ENCODE measurements around the gene GALK2. TPM values are rescaled to one million over a fixed set of nuclear protein-coding genes. Genes with fewer than 3 reads are reported as not detected.

The GALK2 gene
- total RNA-seq, 1 experiment from 2014 or later = 35.0 TPM

DNA sequence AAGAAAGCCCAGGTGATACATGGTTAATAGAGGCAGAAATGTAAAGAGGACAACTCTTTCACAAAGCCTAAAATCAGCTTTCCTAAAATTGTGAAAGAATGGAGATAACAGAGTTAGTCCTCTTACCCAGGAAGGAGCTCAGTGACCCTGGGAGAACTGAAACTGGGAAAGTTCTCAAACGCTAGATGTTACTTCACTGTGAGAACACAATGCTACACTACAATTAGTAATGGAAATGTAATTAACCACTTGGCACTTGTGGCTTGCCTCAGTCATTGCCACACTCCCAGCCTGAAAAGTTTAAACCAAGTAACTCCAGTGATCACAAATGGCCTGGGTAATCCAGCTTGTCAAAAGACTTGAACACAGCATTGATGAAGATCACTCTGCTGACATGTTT is 150.3 kb downstream of the GALK2 start:
- Histone ChIP-seq H3K9me3 (ENCODE audit: control insufficient read depth, insufficient read depth, low read depth, low read length) (no peaks in the 10 kb centered on the region), H3K4me3 (ENCODE audit: low read depth in 2 of 2, low read length in 2 of 2) (no peak overlapping the region), H3K36me3 (ENCODE audit: control insufficient read depth, insufficient read depth, low read length) (no peaks in the 10 kb centered on the region; the same call in 1 of the 2 replicates), H3K4me1 (ENCODE audit: control insufficient read depth, insufficient read depth, low read length) (peaks cover under 1% of the 10 kb centered on the region; the same call in 1 of the 2 replicates), H3K27ac (ENCODE audit: low read length) (no peak overlapping the region), H3K27me3 (ENCODE audit: control insufficient read depth, insufficient read depth, low read length) (no peaks in the 10 kb centered on the region)
- in situ Hi-C loops (cut with HindIII; ENCODE audit: low pct_unique_long_range_greater_than_20kb, low sequenced_read_pairs) = no loop called here
- intact Hi-C loops (cut with micrococcal nuclease; ENCODE audit: unreplicated experiment) = no loop called here
- DNase-seq (ENCODE audit: low read depth, low spot score) (no peak), ATAC-seq (no peak)
- ChIA-PET CTCF (no interaction called here), POLR2A (no interaction called here)
- no TSS peak for BruUV-seq (replicated peaks)
- TF ChIP-seq SIN3A (IDR thresholded peaks at IDR 0.05; ENCODE audit: borderline replicate concordance, insufficient read depth, low read depth, low read length) = no peak
- no peak for TF ChIP-seq TCF7L2 (IDR thresholded peaks at IDR 0.05; ENCODE audit: low read depth, low read length)
- TF ChIP-seq POLR2AphosphoS5 (IDR thresholded peaks at IDR 0.05; ENCODE audit: low read depth, low read length) = no peak
- TF ChIP-seq, protein P1, sequence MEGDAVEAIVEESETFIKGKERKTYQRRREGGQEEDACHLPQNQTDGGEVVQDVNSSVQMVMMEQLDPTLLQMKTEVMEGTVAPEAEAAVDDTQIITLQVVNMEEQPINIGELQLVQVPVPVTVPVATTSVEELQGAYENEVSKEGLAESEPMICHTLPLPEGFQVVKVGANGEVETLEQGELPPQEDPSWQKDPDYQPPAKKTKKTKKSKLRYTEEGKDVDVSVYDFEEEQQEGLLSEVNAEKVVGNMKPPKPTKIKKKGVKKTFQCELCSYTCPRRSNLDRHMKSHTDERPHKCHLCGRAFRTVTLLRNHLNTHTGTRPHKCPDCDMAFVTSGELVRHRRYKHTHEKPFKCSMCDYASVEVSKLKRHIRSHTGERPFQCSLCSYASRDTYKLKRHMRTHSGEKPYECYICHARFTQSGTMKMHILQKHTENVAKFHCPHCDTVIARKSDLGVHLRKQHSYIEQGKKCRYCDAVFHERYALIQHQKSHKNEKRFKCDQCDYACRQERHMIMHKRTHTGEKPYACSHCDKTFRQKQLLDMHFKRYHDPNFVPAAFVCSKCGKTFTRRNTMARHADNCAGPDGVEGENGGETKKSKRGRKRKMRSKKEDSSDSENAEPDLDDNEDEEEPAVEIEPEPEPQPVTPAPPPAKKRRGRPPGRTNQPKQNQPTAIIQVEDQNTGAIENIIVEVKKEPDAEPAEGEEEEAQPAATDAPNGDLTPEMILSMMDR (IDR thresholded peaks at IDR 0.05) = no peak
- TF ChIP-seq, protein P2, sequence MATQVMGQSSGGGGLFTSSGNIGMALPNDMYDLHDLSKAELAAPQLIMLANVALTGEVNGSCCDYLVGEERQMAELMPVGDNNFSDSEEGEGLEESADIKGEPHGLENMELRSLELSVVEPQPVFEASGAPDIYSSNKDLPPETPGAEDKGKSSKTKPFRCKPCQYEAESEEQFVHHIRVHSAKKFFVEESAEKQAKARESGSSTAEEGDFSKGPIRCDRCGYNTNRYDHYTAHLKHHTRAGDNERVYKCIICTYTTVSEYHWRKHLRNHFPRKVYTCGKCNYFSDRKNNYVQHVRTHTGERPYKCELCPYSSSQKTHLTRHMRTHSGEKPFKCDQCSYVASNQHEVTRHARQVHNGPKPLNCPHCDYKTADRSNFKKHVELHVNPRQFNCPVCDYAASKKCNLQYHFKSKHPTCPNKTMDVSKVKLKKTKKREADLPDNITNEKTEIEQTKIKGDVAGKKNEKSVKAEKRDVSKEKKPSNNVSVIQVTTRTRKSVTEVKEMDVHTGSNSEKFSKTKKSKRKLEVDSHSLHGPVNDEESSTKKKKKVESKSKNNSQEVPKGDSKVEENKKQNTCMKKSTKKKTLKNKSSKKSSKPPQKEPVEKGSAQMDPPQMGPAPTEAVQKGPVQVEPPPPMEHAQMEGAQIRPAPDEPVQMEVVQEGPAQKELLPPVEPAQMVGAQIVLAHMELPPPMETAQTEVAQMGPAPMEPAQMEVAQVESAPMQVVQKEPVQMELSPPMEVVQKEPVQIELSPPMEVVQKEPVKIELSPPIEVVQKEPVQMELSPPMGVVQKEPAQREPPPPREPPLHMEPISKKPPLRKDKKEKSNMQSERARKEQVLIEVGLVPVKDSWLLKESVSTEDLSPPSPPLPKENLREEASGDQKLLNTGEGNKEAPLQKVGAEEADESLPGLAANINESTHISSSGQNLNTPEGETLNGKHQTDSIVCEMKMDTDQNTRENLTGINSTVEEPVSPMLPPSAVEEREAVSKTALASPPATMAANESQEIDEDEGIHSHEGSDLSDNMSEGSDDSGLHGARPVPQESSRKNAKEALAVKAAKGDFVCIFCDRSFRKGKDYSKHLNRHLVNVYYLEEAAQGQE (IDR thresholded peaks at IDR 0.05; ENCODE audit: insufficient read depth in 1 of 2, low read depth in 2 of 2, low read length in 1 of 2) = no peak

DNA sequence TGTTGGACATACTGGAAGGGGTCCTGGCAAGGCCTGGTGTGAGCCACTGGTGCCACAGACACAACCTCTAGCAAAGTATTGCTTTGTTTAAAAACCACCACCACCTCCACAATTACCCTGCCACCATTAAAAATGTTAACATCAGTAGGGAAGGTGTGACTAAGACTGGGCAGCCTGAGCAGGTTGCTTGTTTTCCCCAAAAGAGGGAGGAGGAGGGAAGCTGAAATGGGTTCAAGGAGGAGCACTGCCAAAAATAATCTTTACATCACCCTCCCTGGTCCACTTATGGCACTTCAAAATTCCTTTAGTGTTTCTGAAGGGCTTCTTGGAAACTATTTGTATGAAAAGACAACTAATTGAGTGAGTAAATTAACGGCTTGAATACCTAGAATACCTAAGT is 153.2 kb downstream of the GALK2 start:
- DNase-seq (ENCODE audit: low read depth, low spot score) (no peak), ATAC-seq (no peak)
- H3K27me3 ChIP-seq (ENCODE audit: control insufficient read depth, insufficient read depth, low read length) = no peaks in the 10 kb centered on the region
- TF ChIP-seq POLR2AphosphoS5 (IDR thresholded peaks at IDR 0.05; ENCODE audit: low read depth, low read length) (no peak), TCF7L2 (IDR thresholded peaks at IDR 0.05; ENCODE audit: low read depth, low read length) (no peak), SIN3A (IDR thresholded peaks at IDR 0.05; ENCODE audit: borderline replicate concordance, insufficient read depth, low read depth, low read length) (no peak)
- TF ChIP-seq, protein P2 (IDR thresholded peaks at IDR 0.05; ENCODE audit: insufficient read depth in 1 of 2, low read depth in 2 of 2, low read length in 1 of 2) = no peak
- TF ChIP-seq, protein P1 (IDR thresholded peaks at IDR 0.05) = no peak
- ChIA-PET POLR2A (no interaction called here), CTCF (no interaction called here)
- intact Hi-C loops (cut with micrococcal nuclease; ENCODE audit: unreplicated experiment) (no loop called here), in situ Hi-C loops (cut with HindIII; ENCODE audit: low pct_unique_long_range_greater_than_20kb, low sequenced_read_pairs) (no loop called here)
- no peak overlapping the region for H3K4me3 ChIP-seq (ENCODE audit: low read depth in 2 of 2, low read length in 2 of 2)
- H3K9me3 ChIP-seq (ENCODE audit: control insufficient read depth, insufficient read depth, low read depth, low read length) = no peaks in the 10 kb centered on the region
- BruUV-seq (replicated peaks) = no TSS peak
- no peaks in the 10 kb centered on the region; the same call in 1 of the 2 replicates for H3K36me3 ChIP-seq (ENCODE audit: control insufficient read depth, insufficient read depth, low read length)
- no peak overlapping the region for H3K27ac ChIP-seq (ENCODE audit: low read length)
- no peaks in the 10 kb centered on the region for H3K4me1 ChIP-seq (ENCODE audit: control insufficient read depth, insufficient read depth, low read length)

Data from Panc1 (cell line).